Measurements from ENCODE around the gene RAX.

RAX gene

GRCh38 chr18:59239642-59240041 is 33.6 kb downstream of the RAX start:
- no peak for DNase-seq

DNA sequence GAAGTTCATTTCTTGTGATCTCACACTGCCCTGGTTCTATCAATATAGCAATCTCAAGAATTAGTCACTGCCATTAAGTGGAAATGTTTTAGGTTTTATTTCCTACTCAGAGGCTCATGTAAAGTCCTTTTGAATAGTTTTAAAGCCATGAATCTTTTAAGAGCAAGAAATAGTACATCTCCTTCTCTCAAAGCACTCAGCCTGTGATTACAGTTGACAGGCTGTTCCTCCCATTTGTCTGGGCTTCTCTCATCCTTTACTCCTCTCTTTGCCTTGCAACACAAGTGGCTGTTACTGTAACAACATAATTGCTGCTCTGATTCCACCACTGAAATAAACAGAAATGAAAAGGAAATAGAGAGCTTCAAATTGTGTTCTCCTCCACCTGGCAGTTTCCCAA is 34.9 kb downstream of the RAX start:
- no peak for DNase-seq

DNA sequence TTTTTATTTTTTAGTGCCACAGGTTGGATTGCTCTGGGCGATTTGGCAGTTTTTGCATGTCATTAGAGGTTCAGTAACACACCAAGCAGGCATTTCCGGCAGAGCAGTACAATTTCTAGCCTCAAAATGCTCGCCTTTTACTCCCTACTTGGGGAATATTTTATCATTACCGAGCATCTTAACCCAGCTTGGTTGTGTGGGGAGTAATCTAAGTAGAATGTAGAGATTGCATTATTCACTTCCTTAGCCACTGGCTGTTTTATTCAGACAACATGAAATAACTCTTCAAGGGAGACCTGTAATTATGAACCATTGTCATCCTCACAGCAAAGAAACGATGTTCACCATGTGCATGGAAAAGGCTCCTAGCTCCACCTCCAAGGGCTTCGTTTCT is 40.2 kb downstream of the RAX start:
- no peak for DNase-seq

GRCh38 chr18:59232309-59233016 is 40.8 kb downstream of the RAX start:
- no peak for DNase-seq

DNA sequence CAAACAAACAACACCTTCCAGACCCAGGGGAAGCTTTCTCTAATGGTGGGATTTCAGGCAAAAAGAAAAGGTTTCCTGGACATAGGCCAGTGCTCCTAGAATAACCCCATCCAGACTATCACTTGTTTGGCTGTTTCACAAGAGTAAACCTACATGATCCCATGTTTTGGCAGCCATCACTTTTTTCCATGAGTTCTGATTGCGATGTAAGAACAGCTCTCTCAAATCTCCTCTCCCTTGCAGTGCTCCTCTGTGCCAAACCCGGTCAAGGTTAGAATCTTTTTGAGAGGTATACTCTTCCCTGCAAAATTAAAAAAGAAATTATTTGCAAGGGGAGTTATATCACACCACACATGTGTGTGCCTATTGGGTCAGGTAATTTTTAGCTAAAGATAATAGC is 41.4 kb downstream of the RAX start:
- no peak for DNase-seq

DNA sequence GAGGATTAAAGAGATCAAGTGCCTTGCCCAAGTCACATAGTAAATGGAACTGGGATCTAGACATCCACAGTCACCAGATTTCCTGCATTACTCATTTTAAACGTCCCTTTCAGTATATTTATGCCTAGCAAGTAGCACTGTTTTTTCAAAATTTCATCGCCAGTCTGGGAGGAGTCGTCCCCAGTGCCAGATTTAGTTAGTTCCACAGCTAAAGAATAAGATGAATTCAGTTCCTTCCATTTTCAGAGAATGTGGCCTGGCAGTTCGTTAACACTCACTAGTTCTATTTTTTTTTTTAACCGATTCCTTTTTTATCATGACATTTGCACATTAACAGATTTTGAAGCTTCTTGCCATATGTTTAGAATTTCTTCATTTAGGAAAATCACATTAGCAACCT is 42.1 kb downstream of the RAX start:
- DNase-seq = no peak

DNA sequence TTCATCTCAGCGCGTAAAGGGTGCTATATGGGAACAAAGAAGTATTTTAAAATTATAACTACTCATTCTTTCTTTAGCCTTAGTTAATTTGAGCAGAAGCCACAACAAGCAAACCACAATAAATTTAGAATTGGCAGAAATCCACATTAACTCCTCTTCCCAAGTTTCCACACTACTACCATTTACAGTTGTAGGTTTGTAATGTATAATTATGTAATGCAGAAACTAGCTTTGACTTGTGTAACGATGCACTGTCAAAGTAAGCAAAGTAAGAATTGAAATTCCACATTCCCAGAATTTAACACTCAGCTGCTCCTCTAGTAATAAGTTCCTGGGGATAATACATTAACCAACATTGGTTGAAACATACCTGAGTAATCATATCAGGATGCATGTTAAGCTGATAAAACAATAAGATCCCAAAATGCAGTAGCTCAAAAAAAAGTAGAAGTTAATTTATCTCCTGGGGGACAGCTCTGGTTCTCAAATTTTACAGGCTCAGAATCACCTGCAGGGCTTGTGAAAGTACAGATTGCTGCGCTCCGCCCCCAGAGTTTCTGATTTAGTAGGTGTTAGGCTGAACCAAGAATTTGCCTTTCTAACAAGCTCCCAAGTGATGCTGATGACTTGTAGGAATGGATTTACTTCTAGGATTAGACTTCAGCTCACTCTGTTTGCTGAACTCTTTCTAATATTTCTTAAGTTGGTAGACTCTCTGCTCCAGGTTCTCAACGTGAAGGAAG is 43.4 kb downstream of the RAX start:
- DNase-seq = no peak

DNA sequence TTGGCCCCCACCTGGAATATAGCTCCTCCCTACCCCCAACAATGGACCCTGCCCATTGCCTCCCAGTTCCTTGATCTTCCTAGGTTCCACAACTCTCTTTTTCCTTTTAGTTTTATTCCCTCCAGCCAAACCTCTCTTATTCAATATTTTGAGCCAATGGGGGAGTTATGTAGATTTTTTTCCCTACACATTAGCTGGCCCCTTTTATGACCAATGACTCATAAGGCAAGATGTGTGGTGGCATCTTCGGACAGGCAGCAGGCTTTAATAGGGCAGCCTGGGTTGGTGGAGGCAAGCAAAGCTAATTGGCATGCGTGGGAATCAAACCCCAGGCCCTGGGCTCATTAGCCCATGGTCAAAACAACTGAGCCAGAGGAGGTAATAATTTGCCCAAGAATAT is 44.1 kb downstream of the RAX start:
- DNase-seq = no peak

GRCh38 chr18:59228351-59228750 is 44.9 kb downstream of the RAX start:
- no peak for DNase-seq

DNA sequence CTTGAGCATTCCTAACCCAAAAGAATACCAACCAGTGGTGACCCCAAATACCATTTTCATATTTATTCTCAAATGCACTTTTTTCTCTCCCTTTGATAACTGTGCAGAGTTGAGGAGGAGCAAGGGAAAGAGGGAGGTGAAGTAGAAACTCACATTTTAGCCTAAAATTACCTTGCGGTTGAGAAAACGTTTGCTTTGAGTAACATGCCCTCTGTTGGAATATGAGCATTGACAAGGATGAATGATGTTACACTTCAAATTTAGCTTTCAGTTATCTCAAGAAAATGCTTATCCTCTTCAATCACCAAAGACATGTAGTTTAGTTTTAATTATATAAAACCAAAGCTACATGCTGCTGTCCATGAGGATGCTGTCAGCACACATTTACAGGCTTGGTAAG is 50.9 kb downstream of the RAX start:
- no peak for DNase-seq

GRCh38 chr18:59220784-59221765 is 52.2 kb downstream of the RAX start:
- no peak for DNase-seq

- DNase-seq = no peak
Measured at GRCh38 chr18:59220164-59220783, 53.0 kb downstream of the RAX start.

GRCh38 chr18:59219672-59220163 is 53.5 kb downstream of the RAX start, which contains the start of gene GRP:
Gene GRP, plus strand, starts transcription at chr18:59220158. Its CDS starts 108 bp downstream, at chr18:59220266.
- no peak for DNase-seq

- no peak for DNase-seq
Measured at GRCh38 chr18:59218018-59218417, 55.2 kb downstream of the RAX start.
